ENCODE measurements around the gene ARHGEF39. TPM values are rescaled to one million over a fixed set of nuclear protein-coding genes. Genes with fewer than 3 reads are reported as not detected.

The ARHGEF39 gene
- total RNA-seq, 1 donor from 2014 or later, result 1.2 TPM

GRCh38 chr9:35690614-35691333 is 25.8 kb upstream of the ARHGEF39 start:
- Histone ChIP-seq H3K27ac (peak overlapping the region; percentile 80), H3K9me3 (no peaks in the 10 kb centered on the region), H3K4me3 (peak overlapping the region; percentile 73), H3K27me3 (ENCODE audit: low read depth) (no peaks in the 10 kb centered on the region), H3K4me1 (peaks cover 16% of the 10 kb centered on the region), H3K36me3 (peaks cover 2% of the 10 kb centered on the region)
- no peak for TF ChIP-seq CTCF (IDR thresholded peaks at IDR 0.05)
- peak; percentile 77 for DNase-seq
- peak; percentile 79 for ATAC-seq
- intact Hi-C loops (cut with DNase I), result no loop called here

GRCh38 chr9:35690294-35690613 is 25.3 kb upstream of the ARHGEF39 start:
- peak overlapping the region; percentile 73 for H3K4me3 ChIP-seq
- H3K9me3 ChIP-seq, result no peaks in the 10 kb centered on the region
- H3K36me3 ChIP-seq, result peaks cover 5% of the 10 kb centered on the region
- intact Hi-C loops (cut with DNase I), result no loop called here
- H3K27ac ChIP-seq, result peak overlapping the region; percentile 80
- H3K27me3 ChIP-seq (ENCODE audit: low read depth), result no peaks in the 10 kb centered on the region
- DNase-seq (no peak), ATAC-seq (no peak)
- H3K4me1 ChIP-seq, result peaks cover 13% of the 10 kb centered on the region
- TF ChIP-seq CTCF (IDR thresholded peaks at IDR 0.05), result no peak

GRCh38 chr9:35689542-35690293 is 24.7 kb upstream of the ARHGEF39 start, which contains the start of gene TPM2:
TPM2 (minus strand) TSS chr9:35689925; CDS start chr9:35689817, 108 bp downstream.
- no peaks in the 10 kb centered on the region for H3K27me3 ChIP-seq (ENCODE audit: low read depth)
- no peaks in the 10 kb centered on the region for H3K9me3 ChIP-seq
- peak; percentile 56 for DNase-seq
- peak within 1 kb of the TSS; percentile 73 for H3K4me3 ChIP-seq
- peaks cover 13% of the 10 kb centered on the region for H3K4me1 ChIP-seq
- intact Hi-C loops (cut with DNase I), result no loop called here
- peak; percentile 57 to 69 for ATAC-seq
- peaks cover 10% of the 10 kb centered on the region for H3K36me3 ChIP-seq
- TF ChIP-seq CTCF (IDR thresholded peaks at IDR 0.05), result no peak
- H3K27ac ChIP-seq, result peak within 1 kb of the TSS; percentile 80

- no peaks in the 10 kb centered on the region for H3K27me3 ChIP-seq (ENCODE audit: low read depth)
- TF ChIP-seq CTCF (IDR thresholded peaks at IDR 0.05), result no peak
- H3K36me3 ChIP-seq, result peaks cover 11% of the 10 kb centered on the region
- H3K4me1 ChIP-seq, result peaks cover 14% of the 10 kb centered on the region
- H3K9me3 ChIP-seq, result no peaks in the 10 kb centered on the region
- peak overlapping the region; percentile 73 for H3K4me3 ChIP-seq
- no peak for DNase-seq
- peak overlapping the region; percentile 80 for H3K27ac ChIP-seq
- intact Hi-C loops (cut with DNase I), result no loop called here
- no peak for ATAC-seq
Measured at GRCh38 chr9:35688558-35689541, 23.9 kb upstream of the ARHGEF39 start.

- Histone ChIP-seq H3K9me3 (no peaks in the 10 kb centered on the region), H3K4me3 (peak overlapping the region; percentile 73), H3K27ac (no peak overlapping the region), H3K36me3 (peaks cover 11% of the 10 kb centered on the region), H3K4me1 (peaks cover 21% of the 10 kb centered on the region), H3K27me3 (ENCODE audit: low read depth) (no peaks in the 10 kb centered on the region)
- DNase-seq (no peak), ATAC-seq (no peak)
- no peak for TF ChIP-seq CTCF (IDR thresholded peaks at IDR 0.05)
- intact Hi-C loops (cut with DNase I), result no loop called here
Measured at GRCh38 chr9:35687972-35688557, 23.1 kb upstream of the ARHGEF39 start.

Data from lower lobe of right lung (tissue), 2 donors.